HEK293 (cell line): ENCODE measurements around the gene TMEM208.

Experiments used
- CTCF ChIA-PET: fragments of 350-600 bp; formaldehyde crosslinking; extraction: SDS; loops from one replicate; lab custom pipeline; 2021; ENCODE audit warnings: antibody characterized with exemption; lab: Yijun Ruan, JAX
- POLR2A ChIA-PET: fragments of 300-600 bp; formaldehyde crosslinking; extraction: SDS; loops from one replicate; lab custom pipeline; 2020; ENCODE audit warnings: antibody characterized with exemption, inconsistent platforms; lab: Yijun Ruan, JAX
- H3K27ac ChIP-seq: fragments of 200-500 bp; sonication (Bioruptor generic); 2 replicates; pipeline ENCODE4 v1.5.1; 2014; ENCODE audit warnings: low read depth, low read length, control low read depth, inconsistent platforms; ENCODE audit errors: extremely low read depth
- H3K36me3 ChIP-seq, 2 experiments: fragments of 200-500 bp in 1 of 2; sonication (Bioruptor generic) in 1 of 2; 1 replicate in 1 of 2; 2 replicates in 1 of 2; pipeline ENCODE4 v1.5.1; 2014 to 2017; ENCODE audit warnings: inconsistent platforms in 2 of 2, low read length in 2 of 2; ENCODE audit not compliant: control insufficient read depth in 2 of 2, insufficient read depth in 1 of 2
- H3K4me1 ChIP-seq: fragments of 200-500 bp; sonication (Bioruptor generic); 2 replicates; pipeline ENCODE4 v1.5.1; 2014; ENCODE audit warnings: mild to moderate bottlenecking, low read length, inconsistent platforms; ENCODE audit not compliant: control insufficient read depth, insufficient read depth
- H3K4me3 ChIP-seq: 2 replicates; pipeline ENCODE4 v1.5.1; 2011; ENCODE audit warnings: low read depth, mild to moderate bottlenecking, control low read depth, low read length, moderate library complexity
- H3K9me3 ChIP-seq: fragments of 200-500 bp; sonication (Bioruptor generic); 2 replicates; pipeline ENCODE4 v1.5.1; 2014; ENCODE audit warnings: low read depth, low read length, inconsistent platforms; ENCODE audit not compliant: control insufficient read depth, insufficient read depth
- ELK4 ChIP-seq: IDR thresholded peaks from 2 replicates; pipeline ENCODE4 v1.6.1; 2011; ENCODE audit warnings: mild to moderate bottlenecking, low read depth, low read length, borderline replicate concordance
- GLI2 ChIP-seq: fragments of 450-650 bp; formaldehyde crosslinking; IDR thresholded peaks from 2 replicates; pipeline ENCODE4; 2017; ENCODE audit warnings: missing biosample characterization, missing genetic modification characterization, low read depth, borderline replicate concordance
- GLIS1 ChIP-seq: fragments of 450-650 bp; formaldehyde crosslinking; IDR thresholded peaks from 2 replicates; pipeline ENCODE4 v1.5.1; 2016; ENCODE audit warnings: missing biosample characterization, missing genetic modification characterization
- KLF1 ChIP-seq: fragments of 450-650 bp; formaldehyde crosslinking; IDR thresholded peaks from 2 replicates; pipeline ENCODE4 v1.5.1; 2016; ENCODE audit warnings: missing biosample characterization, missing genetic modification characterization
- KLF10 ChIP-seq: fragments of 450-650 bp; IDR thresholded peaks from 2 replicates; pipeline ENCODE4 v1.5.1; 2018; ENCODE audit warnings: missing biosample characterization, mild to moderate bottlenecking, missing genetic modification characterization
- KLF7 ChIP-seq: fragments of 450-650 bp; formaldehyde crosslinking; IDR thresholded peaks from 2 replicates; pipeline ENCODE4 v1.5.1; 2016; ENCODE audit warnings: missing biosample characterization, missing genetic modification characterization, borderline replicate concordance
- PRDM1 ChIP-seq: fragments of 450-650 bp; formaldehyde crosslinking; IDR thresholded peaks from 2 replicates; pipeline ENCODE4; 2016; ENCODE audit warnings: missing biosample characterization, missing genetic modification characterization
- PRDM4 ChIP-seq: fragments of 450-650 bp; formaldehyde crosslinking; IDR thresholded peaks from 2 replicates; pipeline ENCODE4 v1.5.1; 2017; ENCODE audit warnings: missing biosample characterization, missing genetic modification characterization
- REPIN1 ChIP-seq: fragments of 450-650 bp; formaldehyde crosslinking; IDR thresholded peaks from 2 replicates; pipeline ENCODE4 v1.5.1; 2017; ENCODE audit warnings: missing biosample characterization, missing genetic modification characterization, low read depth
- SP7 ChIP-seq: fragments of 450-650 bp; formaldehyde crosslinking; IDR thresholded peaks from 2 replicates; pipeline ENCODE4 v1.5.1; 2016; ENCODE audit warnings: missing biosample characterization, missing genetic modification characterization
- ZBTB6 ChIP-seq: fragments of 450-650 bp; formaldehyde crosslinking; IDR thresholded peaks from 2 replicates; pipeline ENCODE4 v1.5.1; 2017; ENCODE audit warnings: missing biosample characterization, missing genetic modification characterization
- ZFP69B ChIP-seq: fragments of 450-650 bp; formaldehyde crosslinking; IDR thresholded peaks from 2 replicates; pipeline ENCODE4 v1.5.1; 2016; ENCODE audit warnings: missing biosample characterization, missing genetic modification characterization
- ZNF132 ChIP-seq: fragments of 450-650 bp; formaldehyde crosslinking; IDR thresholded peaks from 2 replicates; pipeline ENCODE4 v1.5.1; 2017; ENCODE audit warnings: missing biosample characterization, missing genetic modification characterization, borderline replicate concordance
- ZNF140 ChIP-seq: fragments of 450-650 bp; formaldehyde crosslinking; IDR thresholded peaks from 2 replicates; pipeline ENCODE4 v1.5.1; 2016; ENCODE audit warnings: missing biosample characterization, missing genetic modification characterization
- ZNF175 ChIP-seq: fragments of 450-650 bp; formaldehyde crosslinking; IDR thresholded peaks from 2 replicates; pipeline ENCODE4 v1.5.1; 2016; ENCODE audit warnings: missing biosample characterization, missing genetic modification characterization
- ZNF24 ChIP-seq: fragments of 450-650 bp; formaldehyde crosslinking; IDR thresholded peaks from 2 replicates; pipeline ENCODE4 v1.5.1; 2016; ENCODE audit warnings: missing biosample characterization, missing genetic modification characterization
- ZNF324 ChIP-seq: fragments of 450-650 bp; formaldehyde crosslinking; IDR thresholded peaks from 2 replicates; pipeline ENCODE4 v1.5.1; 2016; ENCODE audit warnings: missing biosample characterization, missing genetic modification characterization
- ZNF335 ChIP-seq: fragments of 450-650 bp; formaldehyde crosslinking; conservative IDR thresholded peaks from 2 replicates; pipeline ENCODE4 v1.5.1; 2016; ENCODE audit warnings: missing biosample characterization, missing genetic modification characterization
- ZNF366 ChIP-seq: fragments of 450-650 bp; formaldehyde crosslinking; conservative IDR thresholded peaks from 2 replicates; pipeline ENCODE4 v1.5.1; 2016; ENCODE audit warnings: missing biosample characterization, missing genetic modification characterization
- ZNF398 ChIP-seq: fragments of 450-650 bp; formaldehyde crosslinking; IDR thresholded peaks from 2 replicates; pipeline ENCODE4 v1.5.1; 2017; ENCODE audit warnings: missing biosample characterization, missing genetic modification characterization
- ZNF404 ChIP-seq: fragments of 450-650 bp; formaldehyde crosslinking; IDR thresholded peaks from 2 replicates; pipeline ENCODE4 v1.5.1; 2017; ENCODE audit warnings: missing biosample characterization, missing genetic modification characterization
- ZNF692 ChIP-seq: fragments of 450-650 bp; formaldehyde crosslinking; IDR thresholded peaks from 2 replicates; pipeline ENCODE4 v1.5.1; 2016; ENCODE audit warnings: missing biosample characterization, missing genetic modification characterization
- ZNF76 ChIP-seq: fragments of 450-650 bp; formaldehyde crosslinking; IDR thresholded peaks from 2 replicates; pipeline ENCODE4; 2016; ENCODE audit warnings: low read depth, missing biosample characterization, missing genetic modification characterization, borderline replicate concordance
- ZSCAN30 ChIP-seq: fragments of 450-650 bp; IDR thresholded peaks from 2 replicates; pipeline ENCODE4 v1.5.1; 2018; ENCODE audit warnings: missing biosample characterization, mild to moderate bottlenecking, missing genetic modification characterization, moderate library complexity

TMEM208 gene

GRCh38 chr16:67252609-67253497, 25.9 kb downstream of the TMEM208 start:
- POLR2A ChIA-PET: no interaction called here
- Histone ChIP-seq H3K4me1 (peaks cover 2% of the 10 kb centered on the region; the same call in 1 of the 2 replicates), H3K27ac (no peak overlapping the region), H3K4me3 (no peak overlapping the region)
- TF ChIP-seq REPIN1 (tag by site-specific recombination) (no peak), ZNF76 (no peak), KLF7 (tag by site-specific recombination) (no peak), ZNF366 (tag by site-specific recombination) (no peak), ZNF324 (tag by site-specific recombination) (no peak), ZNF24 (no peak), GLIS1 (no peak), ZNF335 (tag by site-specific recombination) (no peak), PRDM1 (tag by site-specific recombination) (no peak), ZNF132 (tag by site-specific recombination) (no peak), KLF10 (no peak), ZNF398 (tag by site-specific recombination) (no peak), ZNF404 (tag by site-specific recombination) (no peak), ZBTB6 (tag by site-specific recombination) (no peak), PRDM4 (tag by site-specific recombination) (no peak), GLI2 (no peak)
- TF ChIP-seq, all 188 proteins: peak for 0
- CTCF ChIA-PET: interaction anchor here (0.6 to 1.3 kb wide), 3 partner anchors 8 to 145 kb away, joined by 3 to 5 read pairs (median 4); no protein-coding TSS in a partner anchor
- Histone ChIP-seq H3K9me3 (no peaks in the 10 kb centered on the region), H3K36me3 (peaks cover 0 to 19% of the 10 kb centered on the region in 2 experiments; a peak in 1 of 3 replicates)

- ChIA-PET POLR2A (interaction anchor here (0.5 kb wide), 1 partner anchor 233 kb away, joined by 7 read pairs; no protein-coding TSS in a partner anchor), CTCF (interaction anchor here (0.6 kb wide), 1 partner anchor 370 kb away, joined by 4 read pairs; no protein-coding TSS in a partner anchor)
- Histone ChIP-seq H3K27ac (no peak overlapping the region), H3K4me3 (no peak overlapping the region), H3K9me3 (no peaks in the 10 kb centered on the region), H3K36me3 (peaks cover 0 to 19% of the 10 kb centered on the region in 2 experiments; a peak in 1 of 3 replicates), H3K4me1 (no peaks in the 10 kb centered on the region)
- TF ChIP-seq KLF1 (no peak), ZSCAN30 (no peak), ZNF140 (tag by site-specific recombination) (no peak), ZFP69B (tag by site-specific recombination) (no peak), ZNF175 (tag by site-specific recombination) (no peak), SP7 (no peak), ZNF692 (tag by site-specific recombination) (no peak), ELK4 (no peak)
These were observed 28.0 kb downstream of the TMEM208 start for GRCh38 chr16:67254801-67255552.
